ENCODE measurements around the gene SAMD9.
"Not testable (repeated sequence)": the region's sequence is repeated elsewhere in the genome, so short reads cannot be mapped to it uniquely, and the experiment has no call there.

Gene SAMD9

GRCh38 chr7:93120592-93121549 is 3.1 kb upstream of the SAMD9 start:
- DNase-seq = no peak

- DNase-seq = no peak
Measured at GRCh38 chr7:93119191-93119905, 1.6 kb upstream of the SAMD9 start.

- DNase-seq = no peak
Measured at GRCh38 chr7:93117327-93117726, 452 bp downstream of the SAMD9 start.

- DNase-seq = no peak
Measured at GRCh38 chr7:93115796-93116195, 2.0 kb downstream of the SAMD9 start.

- no peak for DNase-seq
Measured at GRCh38 chr7:93108003-93108402, 9.8 kb downstream of the SAMD9 start.

- DNase-seq = no peak
Measured at GRCh38 chr7:93097388-93097787, 20.4 kb downstream of the SAMD9 start.

- DNase-seq = no peak
Measured at GRCh38 chr7:93092757-93093370, 24.9 kb downstream of the SAMD9 start.

GRCh38 chr7:93073357-93073756 is 44.4 kb downstream of the SAMD9 start:
- not testable (repeated sequence) for DNase-seq

GRCh38 chr7:93062599-93062998 is 55.2 kb downstream of the SAMD9 start:
- DNase-seq = no peak

GRCh38 chr7:93060865-93061264 is 56.9 kb downstream of the SAMD9 start:
- no peak for DNase-seq

- no peak for DNase-seq
Measured at GRCh38 chr7:93060025-93060424, 57.8 kb downstream of the SAMD9 start.

GRCh38 chr7:93056621-93057020 is 61.2 kb downstream of the SAMD9 start:
- not testable (repeated sequence) for DNase-seq

- DNase-seq = no peak
Measured at GRCh38 chr7:93055543-93056107, 62.2 kb downstream of the SAMD9 start.

- DNase-seq = no peak
Measured at GRCh38 chr7:93054975-93055374, 62.8 kb downstream of the SAMD9 start.

- no peak for DNase-seq
Measured at GRCh38 chr7:93053949-93054943, 63.5 kb downstream of the SAMD9 start.

- no peak for DNase-seq
Measured at GRCh38 chr7:93053209-93053948, 64.4 kb downstream of the SAMD9 start.

GRCh38 chr7:93051660-93052059 is 66.1 kb downstream of the SAMD9 start:
- no peak for DNase-seq

All from amygdala (tissue), 56 donors.